ENCODE data around the gene SYCP2. TPM values are rescaled to one million over a fixed set of nuclear protein-coding genes. Genes with fewer than 3 reads are reported as not detected.

SYCP2 gene
- total RNA-seq, 1 donor from 2014 or later: 0.88 TPM

GRCh38 chr20:59945175-59945574 is 11.7 kb upstream of the SYCP2 start:
- Histone ChIP-seq H3F3A (ENCODE audit: low read depth) (peaks cover 14% of the 10 kb centered on the region), H4K20me1 (ENCODE audit: low read depth) (no peaks in the 10 kb centered on the region), H3K4me1 (peaks cover 19% of the 10 kb centered on the region), H3K4me2 (peak overlapping the region; percentile 0), H3K9ac (no peak overlapping the region), H3K27me3 (no peaks in the 10 kb centered on the region), H3K9me3 (ENCODE audit: low read depth) (no peaks in the 10 kb centered on the region), H3K27ac (no peak overlapping the region), H3K36me3 (no peaks in the 10 kb centered on the region), H3K4me3 (no peak overlapping the region), H2AFZ (replicated peaks) (no peak overlapping the region), H3K79me2 (ENCODE audit: low read depth) (no peaks in the 10 kb centered on the region)
- no peak for DNase-seq (ENCODE audit: low spot score)
- Mint-ChIP-seq H3K27ac (no peak overlapping the region), H3K9me3 (no peaks in the 10 kb centered on the region), H3K4me3 (no peak overlapping the region), H3K36me3 (peaks cover 6% of the 10 kb centered on the region), H3K4me1 (peaks cover 37% of the 10 kb centered on the region), H3K27me3 (ENCODE audit: insufficient read depth, low read depth) (no peaks in the 10 kb centered on the region)
- TF ChIP-seq EZH2phosphoT487 (IDR thresholded peaks at IDR 0.05) (no peak), EZH2 (IDR thresholded peaks at IDR 0.05) (no peak)
- TF ChIP-seq, protein P1, sequence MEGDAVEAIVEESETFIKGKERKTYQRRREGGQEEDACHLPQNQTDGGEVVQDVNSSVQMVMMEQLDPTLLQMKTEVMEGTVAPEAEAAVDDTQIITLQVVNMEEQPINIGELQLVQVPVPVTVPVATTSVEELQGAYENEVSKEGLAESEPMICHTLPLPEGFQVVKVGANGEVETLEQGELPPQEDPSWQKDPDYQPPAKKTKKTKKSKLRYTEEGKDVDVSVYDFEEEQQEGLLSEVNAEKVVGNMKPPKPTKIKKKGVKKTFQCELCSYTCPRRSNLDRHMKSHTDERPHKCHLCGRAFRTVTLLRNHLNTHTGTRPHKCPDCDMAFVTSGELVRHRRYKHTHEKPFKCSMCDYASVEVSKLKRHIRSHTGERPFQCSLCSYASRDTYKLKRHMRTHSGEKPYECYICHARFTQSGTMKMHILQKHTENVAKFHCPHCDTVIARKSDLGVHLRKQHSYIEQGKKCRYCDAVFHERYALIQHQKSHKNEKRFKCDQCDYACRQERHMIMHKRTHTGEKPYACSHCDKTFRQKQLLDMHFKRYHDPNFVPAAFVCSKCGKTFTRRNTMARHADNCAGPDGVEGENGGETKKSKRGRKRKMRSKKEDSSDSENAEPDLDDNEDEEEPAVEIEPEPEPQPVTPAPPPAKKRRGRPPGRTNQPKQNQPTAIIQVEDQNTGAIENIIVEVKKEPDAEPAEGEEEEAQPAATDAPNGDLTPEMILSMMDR (IDR thresholded peaks at IDR 0.05): no peak

- no peak for DNase-seq (ENCODE audit: low spot score)
- no peaks in the 10 kb centered on the region for H3K79me2 ChIP-seq (ENCODE audit: low read depth)
- no peaks in the 10 kb centered on the region for H4K20me1 ChIP-seq (ENCODE audit: low read depth)
- peaks cover 19% of the 10 kb centered on the region for H3K4me1 ChIP-seq
- no peak overlapping the region for H3K4me3 ChIP-seq
- Mint-ChIP-seq H3K27me3 (ENCODE audit: insufficient read depth, low read depth) (no peaks in the 10 kb centered on the region), H3K9me3 (no peaks in the 10 kb centered on the region), H3K36me3 (peaks cover 6% of the 10 kb centered on the region), H3K27ac (no peak overlapping the region), H3K4me1 (peaks cover 37% of the 10 kb centered on the region), H3K4me3 (no peak overlapping the region)
- H3F3A ChIP-seq (ENCODE audit: low read depth): peaks cover 17% of the 10 kb centered on the region
- no peak overlapping the region for H3K4me2 ChIP-seq
- H3K9ac ChIP-seq: no peak overlapping the region
- H3K27me3 ChIP-seq: peaks cover 4% of the 10 kb centered on the region
- H3K36me3 ChIP-seq: no peaks in the 10 kb centered on the region
- TF ChIP-seq, protein P1 (IDR thresholded peaks at IDR 0.05): no peak
- no peak for TF ChIP-seq EZH2phosphoT487 (IDR thresholded peaks at IDR 0.05)
- TF ChIP-seq EZH2 (IDR thresholded peaks at IDR 0.05): no peak
- H2AFZ ChIP-seq (replicated peaks): no peak overlapping the region
- H3K9me3 ChIP-seq (ENCODE audit: low read depth): no peaks in the 10 kb centered on the region
- H3K27ac ChIP-seq: no peak overlapping the region
Observed at GRCh38 chr20:59944726-59945125, 11.3 kb upstream of the SYCP2 start.

GRCh38 chr20:59942245-59942644 is 8.8 kb upstream of the SYCP2 start:
- Histone ChIP-seq H3K4me3 (no peak overlapping the region), H2AFZ (replicated peaks) (no peak overlapping the region), H3K4me2 (no peak overlapping the region), H3K36me3 (no peaks in the 10 kb centered on the region), H3K9me3 (ENCODE audit: low read depth) (no peaks in the 10 kb centered on the region), H3K27me3 (peaks cover 29% of the 10 kb centered on the region), H3K27ac (no peak overlapping the region), H3K9ac (no peak overlapping the region), H3K79me2 (ENCODE audit: low read depth) (no peaks in the 10 kb centered on the region), H4K20me1 (ENCODE audit: low read depth) (no peaks in the 10 kb centered on the region), H3F3A (ENCODE audit: low read depth) (peaks cover 17% of the 10 kb centered on the region), H3K4me1 (peaks cover 19% of the 10 kb centered on the region)
- Mint-ChIP-seq H3K27me3 (ENCODE audit: insufficient read depth, low read depth) (no peaks in the 10 kb centered on the region), H3K4me3 (no peak overlapping the region), H3K9me3 (no peaks in the 10 kb centered on the region), H3K36me3 (peaks cover 11% of the 10 kb centered on the region), H3K27ac (no peak overlapping the region), H3K4me1 (peaks cover 46% of the 10 kb centered on the region)
- DNase-seq (ENCODE audit: low spot score): no peak
- TF ChIP-seq, protein P1 (IDR thresholded peaks at IDR 0.05): no peak
- TF ChIP-seq EZH2phosphoT487 (IDR thresholded peaks at IDR 0.05) (no peak), EZH2 (IDR thresholded peaks at IDR 0.05) (no peak)

Measured in neural progenitor cell (in vitro differentiated cells).